NCI-H2029 treated with DMSO at 0.1 percent for 48 hours (cell line): ENCODE data around the gene SLC25A21.

Source experiments
- DNase-seq: peaks from one replicate; lab custom pipeline; 2025; lab: John Stamatoyannopoulos, UW

Gene SLC25A21

DNA sequence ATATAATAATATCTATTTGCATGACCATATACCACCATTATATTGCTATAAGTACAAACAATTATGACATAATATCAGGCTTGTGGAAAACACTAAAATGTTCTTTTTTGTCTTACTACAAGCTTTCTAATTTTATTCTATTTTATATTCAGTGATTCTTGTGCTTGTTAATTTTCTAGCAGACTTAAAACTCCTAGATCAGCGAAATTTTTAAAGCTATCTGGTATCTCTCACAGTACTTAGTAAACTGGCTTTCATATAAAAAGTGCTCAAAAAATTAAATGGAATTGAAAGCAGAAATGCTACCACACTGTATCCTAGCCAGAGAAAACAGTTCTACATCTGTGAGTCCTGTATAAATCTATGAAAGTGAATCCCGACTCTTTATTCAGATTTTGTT, 405.4 kb downstream of the SLC25A21 start:
- no peak for DNase-seq

- no peak for DNase-seq
Observed at GRCh38 chr14:36757734-36758601, 414.4 kb downstream of the SLC25A21 start.

- no peak for DNase-seq
Observed at GRCh38 chr14:36756226-36756625, 416.2 kb downstream of the SLC25A21 start.

DNA sequence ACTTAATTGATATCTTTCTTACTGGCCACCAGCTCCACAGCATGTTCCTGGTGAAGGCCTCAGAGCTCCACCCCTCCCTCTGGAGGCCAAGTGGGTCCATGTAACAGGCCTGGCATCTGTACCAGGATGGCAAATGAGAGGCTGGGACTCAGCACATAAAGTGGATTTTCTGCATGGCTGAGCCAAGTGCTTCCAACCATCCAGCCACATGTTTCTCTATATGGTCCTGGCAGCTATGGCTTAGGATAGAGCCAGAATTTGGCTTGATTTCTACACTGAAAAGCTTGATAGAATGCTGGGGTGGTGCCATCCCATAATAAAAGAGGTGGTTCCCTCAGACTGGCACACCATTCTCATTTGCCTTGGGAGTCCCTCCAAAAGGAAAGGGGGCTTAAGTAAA, 416.6 kb downstream of the SLC25A21 start:
- peak; percentile 61 for DNase-seq

DNA sequence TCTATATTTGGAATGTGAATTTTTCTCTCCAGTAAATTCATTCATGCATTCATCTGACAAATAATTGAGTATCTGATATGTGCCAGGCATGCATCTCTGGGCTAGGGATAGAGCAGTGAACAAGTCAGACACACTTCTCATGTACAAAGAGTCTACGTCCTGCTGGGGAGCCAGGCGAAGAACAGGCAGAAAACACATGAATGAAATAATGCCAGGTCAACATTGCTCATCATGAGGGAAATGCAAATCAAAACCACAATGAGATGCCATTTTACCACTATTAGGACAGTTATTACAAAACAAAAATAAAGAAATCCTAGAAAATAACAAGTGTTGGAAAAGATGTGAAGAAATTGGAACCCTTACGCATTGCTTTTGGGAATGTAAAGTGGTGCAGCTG, 420.5 kb downstream of the SLC25A21 start:
- no peak for DNase-seq

GRCh38 chr14:36751106-36751505, 421.3 kb downstream of the SLC25A21 start:
- no peak for DNase-seq

DNA sequence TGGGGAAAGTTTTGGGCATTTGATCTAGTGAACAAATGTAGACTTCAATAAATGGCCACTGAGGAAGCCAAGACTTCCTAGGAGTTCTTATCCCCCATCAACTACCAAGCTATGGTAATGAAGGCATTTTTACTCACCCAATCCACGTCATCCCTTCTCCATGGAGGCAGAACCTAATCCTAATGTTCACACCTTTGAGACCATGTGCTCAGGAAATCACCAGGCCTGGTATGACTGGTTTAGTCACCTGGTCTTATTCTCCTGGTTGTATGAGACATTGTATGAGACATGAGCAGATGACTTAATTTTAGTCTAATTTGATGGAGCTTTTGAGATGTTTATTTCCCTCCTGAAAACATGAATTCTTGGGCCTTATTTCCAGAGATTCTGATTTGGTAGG, 422.2 kb downstream of the SLC25A21 start:
- no peak for DNase-seq

GRCh38 chr14:36748610-36749213, 423.7 kb downstream of the SLC25A21 start:
- no peak for DNase-seq

- DNase-seq, result no peak
Observed at GRCh38 chr14:36747411-36748184, 424.8 kb downstream of the SLC25A21 start.

DNA sequence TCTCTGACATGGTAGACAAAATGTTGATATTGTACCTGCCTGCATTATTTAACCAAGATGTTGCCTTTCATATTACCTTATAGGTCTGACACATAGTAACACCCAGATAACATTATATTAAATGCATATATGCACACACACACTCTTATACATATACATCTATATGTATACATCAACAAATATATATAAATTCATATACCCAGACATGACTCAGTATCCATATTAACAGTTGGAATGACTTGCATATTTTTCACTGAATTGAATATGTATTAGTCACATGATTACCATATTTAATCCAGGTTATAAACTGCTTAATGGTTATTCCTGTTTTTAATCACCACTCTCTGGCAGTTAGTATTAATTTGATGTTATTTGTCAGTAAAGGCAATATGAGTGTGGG, 425.5 kb downstream of the SLC25A21 start:
- no peak for DNase-seq

GRCh38 chr14:36741858-36742257, 430.5 kb downstream of the SLC25A21 start:
- peak; percentile 18 for DNase-seq

DNA sequence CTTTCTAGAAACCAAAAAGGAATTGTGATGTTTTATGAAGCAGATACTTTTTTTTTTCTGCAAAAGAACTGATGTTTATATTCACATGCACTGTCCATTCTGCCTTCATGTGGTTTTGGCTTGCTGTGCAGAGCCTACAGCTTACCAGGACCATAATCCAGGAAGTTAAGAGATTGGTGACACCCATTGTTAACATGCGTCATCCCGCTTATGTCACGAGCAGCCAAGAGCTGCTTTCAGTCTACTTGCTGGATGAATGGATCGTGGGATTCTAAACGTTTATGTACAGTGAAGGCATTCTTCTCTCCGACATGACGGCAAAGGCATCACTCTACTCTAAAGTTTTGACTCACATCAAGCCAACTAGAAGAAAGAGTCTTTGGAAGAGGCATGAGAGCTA, 434.1 kb downstream of the SLC25A21 start:
- no peak for DNase-seq

- DNase-seq, result no peak
Observed at GRCh38 chr14:36726128-36726527, 446.3 kb downstream of the SLC25A21 start.

- no peak for DNase-seq
Observed at GRCh38 chr14:36724162-36724561, 448.2 kb downstream of the SLC25A21 start.

DNA sequence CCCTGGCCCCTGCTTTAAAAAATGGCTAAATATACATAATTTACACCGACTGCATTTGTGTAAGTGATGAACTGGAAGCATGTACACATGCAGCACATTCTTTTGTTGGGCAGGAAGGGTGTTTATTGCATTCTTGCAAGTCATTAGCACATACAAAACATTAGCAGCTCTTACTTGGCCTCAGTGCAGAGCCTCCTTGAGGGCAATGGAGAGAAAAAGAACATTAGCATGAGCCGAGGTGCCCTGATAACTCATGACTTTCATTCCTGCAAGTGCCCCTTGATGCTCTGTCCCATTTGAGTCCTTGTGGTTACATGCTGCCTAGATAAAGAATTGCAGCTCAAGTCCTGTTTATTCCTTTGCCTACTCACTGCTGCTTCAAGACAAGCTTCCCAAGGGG, 448.9 kb downstream of the SLC25A21 start:
- DNase-seq, result no peak

- DNase-seq, result no peak
Observed at GRCh38 chr14:36721877-36722276, 450.5 kb downstream of the SLC25A21 start.

DNA sequence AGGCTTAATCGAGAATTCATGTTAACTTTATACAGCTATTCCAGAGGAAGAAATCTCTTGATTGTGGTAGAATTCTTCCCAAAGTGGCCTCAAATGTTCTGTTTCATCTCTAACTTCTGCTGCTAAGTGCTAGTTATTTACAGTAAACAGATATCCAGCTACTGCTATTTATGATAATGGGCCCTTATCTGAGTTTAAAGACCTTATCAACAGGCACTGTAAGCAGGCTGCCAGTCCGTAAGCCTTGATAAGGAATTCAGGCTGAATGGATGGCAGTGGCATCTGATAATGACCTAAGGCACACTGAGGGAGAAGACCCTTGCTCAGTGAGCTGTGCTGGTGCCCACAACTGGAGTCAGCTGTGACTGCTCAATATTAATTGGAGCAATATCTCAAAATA, 451.7 kb downstream of the SLC25A21 start:
- no peak for DNase-seq

GRCh38 chr14:36719823-36720222, 452.6 kb downstream of the SLC25A21 start:
- DNase-seq, result no peak

GRCh38 chr14:36718216-36718615, 454.2 kb downstream of the SLC25A21 start:
- DNase-seq, result no peak

DNA sequence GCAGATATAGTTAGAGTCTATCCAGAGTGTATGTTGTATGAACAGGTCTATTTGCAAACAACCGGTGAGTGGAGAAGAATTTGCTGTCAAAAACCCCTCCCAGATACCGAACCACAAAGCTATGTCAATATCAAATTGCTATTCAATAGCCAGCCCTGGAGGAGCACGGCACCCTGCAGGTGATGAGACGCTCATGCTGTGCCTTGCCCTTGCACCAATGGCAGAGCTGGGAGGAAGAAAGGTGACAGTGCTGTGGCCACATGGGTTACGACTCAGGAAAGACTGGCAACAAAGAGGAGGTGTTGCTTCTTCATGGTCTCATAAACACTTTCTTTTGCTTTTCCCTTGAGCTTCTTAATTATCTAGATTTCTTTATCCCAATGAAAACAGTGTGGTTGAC, 455.0 kb downstream of the SLC25A21 start:
- DNase-seq, result no peak

DNA sequence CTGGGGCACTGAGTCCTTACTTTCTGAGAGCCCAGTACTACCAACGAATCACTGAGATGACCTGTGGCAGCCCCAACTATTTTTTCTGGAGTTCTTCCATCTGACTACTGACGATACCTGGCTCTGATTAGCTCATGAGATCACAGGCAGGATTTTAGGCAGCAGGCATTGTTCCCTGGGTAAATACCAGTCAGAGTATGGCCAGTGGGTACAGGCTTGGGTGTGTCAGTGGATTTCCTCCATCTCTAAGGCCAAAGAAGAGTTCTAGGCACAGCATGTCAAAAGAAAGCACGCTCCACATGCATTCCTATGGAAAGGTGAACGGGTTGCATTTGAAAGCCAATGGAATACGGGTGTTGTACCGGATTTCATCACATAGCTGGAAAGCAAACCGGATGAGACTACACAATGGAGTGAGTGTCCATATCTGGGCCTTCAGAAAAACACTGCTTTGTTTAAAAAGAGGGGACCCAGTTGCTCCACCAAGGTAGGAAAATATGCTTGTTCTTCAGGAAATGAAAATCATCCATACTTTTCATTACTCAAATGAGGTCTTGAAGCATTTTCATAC, 455.7 kb downstream of the SLC25A21 start:
- DNase-seq, result no peak

- DNase-seq, result no peak
Observed at GRCh38 chr14:36713960-36714703, 458.3 kb downstream of the SLC25A21 start.
